Measurements from ENCODE around the gene GREM1. TPM values are rescaled to one million over a fixed set of nuclear protein-coding genes. Genes with fewer than 3 reads are reported as not detected.

Gene GREM1
- total RNA-seq, 1 experiment from 2014 or later = 0.66 TPM

GRCh38 chr15:32763295-32763694 is 45.5 kb downstream of the GREM1 start:
- Histone ChIP-seq H3K4me3 (replicated peaks in 1 of 2; ENCODE audit: low read depth in 1 of 2, low read length in 2 of 2) (no peak overlapping the region), H3K79me2 (ENCODE audit: insufficient read depth, low read length) (no peaks in the 10 kb centered on the region), H3K9ac (ENCODE audit: low read length) (no peak overlapping the region), H3K9me3 (ENCODE audit: control insufficient read depth in 1 of 2, insufficient read depth in 1 of 2, low read depth in 1 of 2, low read length in 2 of 2) (no peaks in the 10 kb centered on the region), H3K4me2 (ENCODE audit: low read length) (no peak overlapping the region), H3K27ac (ENCODE audit: low read depth, low read length) (no peak overlapping the region), H3K9me2 (ENCODE audit: insufficient read depth) (no peaks in the 10 kb centered on the region), H2AFZ (ENCODE audit: low read depth, low read length, poor library complexity, severe bottlenecking) (no peak overlapping the region), H4K20me1 (ENCODE audit: insufficient read depth) (no peaks in the 10 kb centered on the region), H3K4me1 (ENCODE audit: control insufficient read depth in 1 of 2, insufficient read depth in 2 of 2, low read length in 2 of 2) (no peaks in the 10 kb centered on the region), H3K36me3 (ENCODE audit: control insufficient read depth in 1 of 2, insufficient read depth in 2 of 2, low read length in 2 of 2) (no peaks in the 10 kb centered on the region), H3K27me3 (ENCODE audit: insufficient read depth, low read length) (no peaks in the 10 kb centered on the region; the same call in 1 of the 2 replicates)
- no TSS peak for BruUV-seq (replicated peaks)
- intact Hi-C loops (cut with micrococcal nuclease) = no loop called here
- ATAC-seq = no peak
- CTCF ChIA-PET = no interaction called here
- POLR2A ChIA-PET = no interaction called here
- RAD21 ChIA-PET (ENCODE audit: low non-redundant PET in 1 of 2, low total read pairs in 2 of 2, uncharacterized antibody in 2 of 2, unreplicated experiment in 2 of 2) = no interaction called here
- TF ChIP-seq ATF3 (IDR thresholded peaks at IDR 0.05) = no peak
- TF ChIP-seq EZH2 (IDR thresholded peaks at IDR 0.05) = no peak
- TF ChIP-seq TCF7L2 (IDR thresholded peaks at IDR 0.05; ENCODE audit: borderline replicate concordance, extremely low read depth, insufficient read depth, insufficient read length) = no peak
- TF ChIP-seq, protein P1, sequence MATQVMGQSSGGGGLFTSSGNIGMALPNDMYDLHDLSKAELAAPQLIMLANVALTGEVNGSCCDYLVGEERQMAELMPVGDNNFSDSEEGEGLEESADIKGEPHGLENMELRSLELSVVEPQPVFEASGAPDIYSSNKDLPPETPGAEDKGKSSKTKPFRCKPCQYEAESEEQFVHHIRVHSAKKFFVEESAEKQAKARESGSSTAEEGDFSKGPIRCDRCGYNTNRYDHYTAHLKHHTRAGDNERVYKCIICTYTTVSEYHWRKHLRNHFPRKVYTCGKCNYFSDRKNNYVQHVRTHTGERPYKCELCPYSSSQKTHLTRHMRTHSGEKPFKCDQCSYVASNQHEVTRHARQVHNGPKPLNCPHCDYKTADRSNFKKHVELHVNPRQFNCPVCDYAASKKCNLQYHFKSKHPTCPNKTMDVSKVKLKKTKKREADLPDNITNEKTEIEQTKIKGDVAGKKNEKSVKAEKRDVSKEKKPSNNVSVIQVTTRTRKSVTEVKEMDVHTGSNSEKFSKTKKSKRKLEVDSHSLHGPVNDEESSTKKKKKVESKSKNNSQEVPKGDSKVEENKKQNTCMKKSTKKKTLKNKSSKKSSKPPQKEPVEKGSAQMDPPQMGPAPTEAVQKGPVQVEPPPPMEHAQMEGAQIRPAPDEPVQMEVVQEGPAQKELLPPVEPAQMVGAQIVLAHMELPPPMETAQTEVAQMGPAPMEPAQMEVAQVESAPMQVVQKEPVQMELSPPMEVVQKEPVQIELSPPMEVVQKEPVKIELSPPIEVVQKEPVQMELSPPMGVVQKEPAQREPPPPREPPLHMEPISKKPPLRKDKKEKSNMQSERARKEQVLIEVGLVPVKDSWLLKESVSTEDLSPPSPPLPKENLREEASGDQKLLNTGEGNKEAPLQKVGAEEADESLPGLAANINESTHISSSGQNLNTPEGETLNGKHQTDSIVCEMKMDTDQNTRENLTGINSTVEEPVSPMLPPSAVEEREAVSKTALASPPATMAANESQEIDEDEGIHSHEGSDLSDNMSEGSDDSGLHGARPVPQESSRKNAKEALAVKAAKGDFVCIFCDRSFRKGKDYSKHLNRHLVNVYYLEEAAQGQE (IDR thresholded peaks at IDR 0.05; ENCODE audit: low read depth) = no peak
- TF ChIP-seq ELF1 (IDR thresholded peaks at IDR 0.05; ENCODE audit: borderline replicate concordance, low read depth) = no peak
- TF ChIP-seq CEBPB (IDR thresholded peaks at IDR 0.05; ENCODE audit: low read depth) = no peak
- no peak for TF ChIP-seq SP1 (IDR thresholded peaks at IDR 0.05; ENCODE audit: low read depth)
- TF ChIP-seq JUND (IDR thresholded peaks at IDR 0.05) = no peak
- no peak for TF ChIP-seq SRF (IDR thresholded peaks at IDR 0.05; ENCODE audit: low read depth)
- TF ChIP-seq, protein P2, sequence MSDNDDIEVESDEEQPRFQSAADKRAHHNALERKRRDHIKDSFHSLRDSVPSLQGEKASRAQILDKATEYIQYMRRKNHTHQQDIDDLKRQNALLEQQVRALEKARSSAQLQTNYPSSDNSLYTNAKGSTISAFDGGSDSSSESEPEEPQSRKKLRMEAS (IDR thresholded peaks at IDR 0.05) = no peak
- TF ChIP-seq ZNF274 (IDR thresholded peaks at IDR 0.05; ENCODE audit: low read depth, low read length) = no peak
- TF ChIP-seq RAD21 (IDR thresholded peaks at IDR 0.05; ENCODE audit: low read depth) = no peak
- TF ChIP-seq EZH2phosphoT487 (IDR thresholded peaks at IDR 0.05; ENCODE audit: borderline replicate concordance) = no peak
- no peak for TF ChIP-seq ZFX (IDR thresholded peaks at IDR 0.05)
- TF ChIP-seq POLR2AphosphoS5 (IDR thresholded peaks at IDR 0.05; ENCODE audit: low read depth, low read length) = no peak
- no peak for TF ChIP-seq FOSL1 (IDR thresholded peaks at IDR 0.05; ENCODE audit: low read depth)
- no peak for TF ChIP-seq SIN3A (IDR thresholded peaks at IDR 0.05; ENCODE audit: low read depth)
- no peak for TF ChIP-seq ZBTB33 (IDR thresholded peaks at IDR 0.05; ENCODE audit: extremely low read depth, insufficient replicate concordance, low read length)
- TF ChIP-seq YY1 (IDR thresholded peaks at IDR 0.05; ENCODE audit: extremely low read depth, insufficient replicate concordance, low read depth, low read length) = no peak
- no peak for DNase-seq (ENCODE audit: low read depth, low spot score)

Measured in HCT116 (cell line).